ENCODE data around the gene LGALS7. TPM values are rescaled to one million over a fixed set of nuclear protein-coding genes. Genes with fewer than 3 reads are reported as not detected.

Gene LGALS7
- total RNA-seq, 1 experiment from 2014 or later: not detected

GRCh38 chr19:38788478-38789243 is 15.3 kb upstream of the LGALS7 start, which contains the start of gene LGALS7B:
Gene LGALS7B (plus strand): TSS chr19:38789200. CDS start chr19:38789227, 27 bp downstream.
- no peaks in the 10 kb centered on the region for H3K9me3 ChIP-seq (ENCODE audit: control insufficient read depth, insufficient read depth, low read depth, low read length)

More at GRCh38 chr19:38788478-38789243, 15.3 kb upstream of the LGALS7 start, which contains the start of gene LGALS7B:
- Histone ChIP-seq H3K27ac (ENCODE audit: low read length) (peak within 1 kb of the TSS; percentile 25; the same call in 1 of the 2 replicates), H3K4me1 (ENCODE audit: control insufficient read depth, insufficient read depth, low read length) (peaks cover 11% of the 10 kb centered on the region), H3K4me3 (ENCODE audit: low read depth in 2 of 2, low read length in 2 of 2) (no peak within 1 kb of the TSS), H3K36me3 (ENCODE audit: control insufficient read depth, insufficient read depth, low read length) (no peaks in the 10 kb centered on the region), H3K27me3 (ENCODE audit: control insufficient read depth, insufficient read depth, low read length) (no peaks in the 10 kb centered on the region)
- CTCF ChIA-PET: no interaction called here
- intact Hi-C loops (cut with micrococcal nuclease; ENCODE audit: unreplicated experiment): no loop called here
- no TSS peak for BruUV-seq (replicated peaks)
- POLR2A ChIA-PET: interaction anchor here (0.6 kb wide), 2 partner anchors 15 to 273 kb away, joined by 3 read pairs; partner anchors contain the start of gene LGALS7
- ATAC-seq (no peak), DNase-seq (ENCODE audit: low read depth, low spot score) (no peak)
- TF ChIP-seq SIN3A (IDR thresholded peaks at IDR 0.05; ENCODE audit: borderline replicate concordance, insufficient read depth, low read depth, low read length) (no peak), TCF7L2 (IDR thresholded peaks at IDR 0.05; ENCODE audit: low read depth, low read length) (no peak), CTCF (IDR thresholded peaks at IDR 0.05) (no peak), POLR2AphosphoS5 (IDR thresholded peaks at IDR 0.05; ENCODE audit: low read depth, low read length) (no peak), REST (IDR thresholded peaks at IDR 0.05; ENCODE audit: insufficient read depth in 1 of 2, low read depth in 2 of 2, low read length in 1 of 2) (no peak)
- in situ Hi-C loops (cut with HindIII; ENCODE audit: low pct_unique_long_range_greater_than_20kb, low sequenced_read_pairs): loop anchor here (25.0 kb wide), 1 partner anchor 999 kb away; the partner anchor contains the start of gene LEUTX
